ENCODE data around the gene ACTBL2. TPM values are rescaled to one million over a fixed set of nuclear protein-coding genes. Genes with fewer than 3 reads are reported as not detected.

The ACTBL2 gene
- total RNA-seq, 1 donor from 2014 or later, result not detected

DNA sequence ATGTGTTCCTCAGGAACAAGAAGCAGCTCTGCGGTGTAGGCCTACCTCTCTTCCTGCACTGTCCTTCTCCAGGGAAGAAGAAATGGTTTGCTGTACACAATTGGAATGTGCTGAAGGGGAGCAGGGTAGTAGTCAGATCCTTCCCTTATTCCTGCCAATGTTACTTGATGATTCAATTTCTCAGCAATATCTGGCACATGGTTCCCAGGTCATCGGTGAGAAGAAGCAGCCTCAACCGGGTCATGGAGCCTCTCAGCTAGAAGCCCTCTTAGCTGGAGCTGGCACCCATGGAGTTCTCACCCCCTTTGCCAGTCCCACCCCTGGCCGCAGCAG lies 36.9 kb downstream of the ACTBL2 start:
- no peak overlapping the region for H3K27ac ChIP-seq
- H3K36me3 ChIP-seq, result no peaks in the 10 kb centered on the region
- TF ChIP-seq, protein P1, sequence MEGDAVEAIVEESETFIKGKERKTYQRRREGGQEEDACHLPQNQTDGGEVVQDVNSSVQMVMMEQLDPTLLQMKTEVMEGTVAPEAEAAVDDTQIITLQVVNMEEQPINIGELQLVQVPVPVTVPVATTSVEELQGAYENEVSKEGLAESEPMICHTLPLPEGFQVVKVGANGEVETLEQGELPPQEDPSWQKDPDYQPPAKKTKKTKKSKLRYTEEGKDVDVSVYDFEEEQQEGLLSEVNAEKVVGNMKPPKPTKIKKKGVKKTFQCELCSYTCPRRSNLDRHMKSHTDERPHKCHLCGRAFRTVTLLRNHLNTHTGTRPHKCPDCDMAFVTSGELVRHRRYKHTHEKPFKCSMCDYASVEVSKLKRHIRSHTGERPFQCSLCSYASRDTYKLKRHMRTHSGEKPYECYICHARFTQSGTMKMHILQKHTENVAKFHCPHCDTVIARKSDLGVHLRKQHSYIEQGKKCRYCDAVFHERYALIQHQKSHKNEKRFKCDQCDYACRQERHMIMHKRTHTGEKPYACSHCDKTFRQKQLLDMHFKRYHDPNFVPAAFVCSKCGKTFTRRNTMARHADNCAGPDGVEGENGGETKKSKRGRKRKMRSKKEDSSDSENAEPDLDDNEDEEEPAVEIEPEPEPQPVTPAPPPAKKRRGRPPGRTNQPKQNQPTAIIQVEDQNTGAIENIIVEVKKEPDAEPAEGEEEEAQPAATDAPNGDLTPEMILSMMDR (IDR thresholded peaks at IDR 0.05), result no peak
- H3K9me3 ChIP-seq, result no peaks in the 10 kb centered on the region
- peaks cover under 1% of the 10 kb centered on the region for H3K4me1 ChIP-seq
- H3K4me3 ChIP-seq, result no peak overlapping the region
- DNase-seq, result no peak
- H3K27me3 ChIP-seq (ENCODE audit: low read depth), result no peaks in the 10 kb centered on the region
- intact Hi-C loops (cut with DNase I), result no loop called here
- no peak for ATAC-seq

DNA sequence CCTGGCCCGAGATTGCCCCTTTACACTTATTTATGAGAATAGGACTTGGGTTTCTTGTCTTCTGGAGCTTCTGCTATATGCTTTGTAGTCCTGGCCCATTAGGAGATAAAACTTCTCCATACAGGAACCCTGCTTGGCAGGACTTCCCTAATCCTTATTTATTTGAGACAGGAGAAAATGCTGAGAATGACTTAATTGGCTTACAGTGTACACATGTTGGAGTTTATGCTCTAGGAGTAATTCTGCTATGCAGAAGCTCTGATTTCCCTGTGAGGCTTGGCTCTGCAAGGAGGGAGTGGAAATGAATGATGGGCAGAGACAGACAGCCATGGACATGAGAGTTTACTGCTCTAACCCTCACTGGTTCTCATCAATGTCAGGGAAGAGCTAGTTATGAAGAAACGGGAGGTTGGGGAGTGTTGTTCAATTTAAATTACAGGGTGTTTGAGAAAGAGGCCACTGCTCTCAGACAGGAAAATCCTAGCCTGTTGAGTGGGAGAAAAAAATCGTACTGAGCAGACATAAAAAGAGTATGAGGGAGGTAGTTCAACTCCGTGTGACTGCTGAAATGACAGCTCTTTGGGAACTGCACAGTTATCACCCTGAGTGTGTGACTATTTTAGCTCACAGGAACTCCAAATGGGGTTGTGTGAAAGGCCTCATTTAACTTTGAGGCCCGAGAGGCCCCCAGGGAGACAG lies 37.5 kb downstream of the ACTBL2 start:
- TF ChIP-seq, protein P1 (IDR thresholded peaks at IDR 0.05), result no peak
- intact Hi-C loops (cut with DNase I), result no loop called here
- no peaks in the 10 kb centered on the region for H3K27me3 ChIP-seq (ENCODE audit: low read depth)

DNA sequence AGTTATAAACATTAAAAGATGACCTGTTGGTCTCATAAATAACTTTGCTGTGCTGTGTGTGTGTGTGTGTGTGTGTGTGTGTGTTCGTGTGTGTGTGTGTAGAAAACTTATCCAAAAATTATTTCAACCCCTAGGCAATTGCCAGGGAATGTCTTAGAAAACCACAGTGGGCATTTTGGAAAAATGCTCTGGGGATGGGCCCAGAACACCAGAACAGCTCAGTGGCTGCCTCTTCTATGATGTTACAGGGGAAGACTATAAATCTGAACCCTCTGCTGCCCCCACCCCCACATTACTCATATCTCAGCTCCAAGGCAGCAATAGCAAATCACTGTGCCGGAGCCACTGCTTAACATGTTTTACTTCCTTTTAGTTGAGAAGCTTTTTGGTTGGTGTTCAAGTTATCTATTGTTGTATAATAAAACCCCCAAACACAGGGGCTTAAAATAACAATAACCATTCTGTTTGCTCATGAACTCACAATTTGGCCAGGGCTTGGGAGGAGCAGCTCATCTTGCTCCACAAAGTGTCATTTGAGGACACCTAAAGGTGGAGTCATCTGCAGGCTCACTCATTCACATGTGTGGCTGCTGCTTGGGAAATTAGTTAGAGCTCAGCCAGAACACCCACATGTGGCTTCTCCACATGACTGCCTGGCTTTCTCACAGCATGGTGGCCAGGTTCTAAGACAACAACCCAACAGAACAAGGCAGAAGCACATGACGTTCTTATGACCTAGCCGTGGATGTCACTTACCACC lies 40.4 kb downstream of the ACTBL2 start:
- DNase-seq, result no peak
- TF ChIP-seq, protein P1 (IDR thresholded peaks at IDR 0.05), result no peak
- intact Hi-C loops (cut with DNase I), result no loop called here
- no peaks in the 10 kb centered on the region for H3K4me1 ChIP-seq
- no peaks in the 10 kb centered on the region for H3K36me3 ChIP-seq
- ATAC-seq, result no peak
- H3K27me3 ChIP-seq (ENCODE audit: low read depth), result no peaks in the 10 kb centered on the region
- H3K9me3 ChIP-seq, result no peaks in the 10 kb centered on the region
- no peak overlapping the region for H3K4me3 ChIP-seq
- no peak overlapping the region for H3K27ac ChIP-seq

More for the DNA sequence above, 37.5 kb downstream of the ACTBL2 start:
- no peak overlapping the region for H3K4me3 ChIP-seq
- H3K27ac ChIP-seq, result no peak overlapping the region
- DNase-seq (no peak), ATAC-seq (no peak)
- no peaks in the 10 kb centered on the region for H3K9me3 ChIP-seq
- no peaks in the 10 kb centered on the region for H3K36me3 ChIP-seq
- H3K4me1 ChIP-seq, result no peaks in the 10 kb centered on the region

DNA sequence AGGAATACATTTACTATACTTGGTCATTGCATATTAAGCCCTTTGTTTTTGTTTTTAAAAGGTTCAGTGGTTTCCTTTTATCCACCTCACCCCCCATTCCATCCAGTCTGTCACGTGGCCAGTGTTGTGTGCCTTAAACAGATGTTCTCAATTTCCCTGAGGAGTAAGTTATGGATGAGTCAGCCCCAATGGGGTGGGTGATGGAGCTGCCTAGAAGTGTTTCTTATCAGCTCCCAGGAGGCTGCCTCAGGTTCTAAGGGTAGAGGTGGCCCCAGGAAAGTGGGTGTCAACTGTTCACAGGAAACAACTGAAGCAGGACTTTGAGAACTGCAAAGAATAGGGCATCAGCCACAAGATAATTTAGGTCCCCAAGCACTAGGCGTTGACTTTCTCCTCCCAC lies 41.1 kb downstream of the ACTBL2 start:
- intact Hi-C loops (cut with DNase I), result no loop called here
- Histone ChIP-seq H3K4me3 (no peak overlapping the region), H3K9me3 (no peaks in the 10 kb centered on the region), H3K4me1 (no peaks in the 10 kb centered on the region), H3K27ac (no peak overlapping the region), H3K27me3 (ENCODE audit: low read depth) (no peaks in the 10 kb centered on the region), H3K36me3 (no peaks in the 10 kb centered on the region)
- no peak for ATAC-seq
- no peak for DNase-seq
- TF ChIP-seq, protein P1 (IDR thresholded peaks at IDR 0.05), result no peak

DNA sequence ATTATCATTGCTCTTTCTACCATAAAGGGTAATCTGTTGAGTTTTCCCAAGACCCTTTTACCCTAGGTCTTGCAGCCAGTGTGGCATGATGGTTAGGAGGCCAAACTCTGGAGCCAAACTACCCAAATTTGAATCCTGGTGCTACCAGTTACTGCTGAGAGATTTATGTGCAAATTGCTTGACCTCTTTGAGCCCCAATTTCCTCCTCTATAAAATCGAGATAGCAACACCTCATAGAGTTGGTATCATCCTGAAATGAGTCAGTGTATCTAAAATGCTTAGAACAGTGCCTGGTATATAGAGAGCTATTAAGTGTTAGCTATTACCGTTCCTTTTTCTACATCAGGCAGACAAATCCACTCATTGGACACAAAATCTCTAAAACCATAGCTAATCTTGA lies 43.0 kb downstream of the ACTBL2 start:
- no peak overlapping the region for H3K4me3 ChIP-seq
- no peak for ATAC-seq
- H3K9me3 ChIP-seq, result no peaks in the 10 kb centered on the region
- no peaks in the 10 kb centered on the region for H3K4me1 ChIP-seq
- no peak for DNase-seq
- H3K27ac ChIP-seq, result no peak overlapping the region
- no peaks in the 10 kb centered on the region for H3K27me3 ChIP-seq (ENCODE audit: low read depth)
- intact Hi-C loops (cut with DNase I), result no loop called here
- no peaks in the 10 kb centered on the region for H3K36me3 ChIP-seq
- TF ChIP-seq, protein P1 (IDR thresholded peaks at IDR 0.05), result no peak

Measured in lower lobe of right lung (tissue), 2 donors.